BLaER1 treated with 17β-estradiol and CSF1 and Interleukin-3, amounts not matched to agents 10 nM and 100 nM (cell line): ENCODE results near the gene DDX39A.

ENCODE experiments used
- H3K27ac ChIP-seq, 11 experiments: shearing (Covaris generic); formaldehyde crosslinking; 2 replicates each; pipeline ENCODE4 v1.8.1; 2022
- H3K27me3 ChIP-seq, 11 experiments: shearing (Covaris generic); formaldehyde crosslinking; 2 replicates each; pipeline ENCODE4 v1.8.1; 2022
- H3K36me3 ChIP-seq, 11 experiments: shearing (Covaris generic); formaldehyde crosslinking; 2 replicates each; pipeline ENCODE4 v1.8.1; 2022
- H3K4me1 ChIP-seq, 10 experiments: shearing (Covaris generic); formaldehyde crosslinking; 2 replicates each; pipeline ENCODE4 v1.8.1; 2022
- H3K4me2 ChIP-seq, 11 experiments: shearing (Covaris generic); formaldehyde crosslinking; 2 replicates each; pipeline ENCODE4 v1.8.1; 2022
- H3K4me3 ChIP-seq, 10 experiments: shearing (Covaris generic); formaldehyde crosslinking; 2 replicates each; pipeline ENCODE4 v1.8.1; 2022
- H3K9ac ChIP-seq, 11 experiments: shearing (Covaris generic); formaldehyde crosslinking; 2 replicates each; pipeline ENCODE4 v1.8.1; 2022
- H3K9me3 ChIP-seq, 11 experiments: shearing (Covaris generic); formaldehyde crosslinking; replicated peaks in 1 of 11; 2 replicates each; pipeline ENCODE4 v1.8.1; 2022
- H4K20me1 ChIP-seq, 11 experiments: shearing (Covaris generic); formaldehyde crosslinking; 2 replicates each; pipeline ENCODE4 v1.8.1; 2022
- Cebpa-rat ChIP-seq, 11 experiments: shearing (Covaris generic); IDR thresholded peaks; 2 replicates each; pipeline ENCODE4 v1.8.1; 2022

Gene DDX39A

DNA sequence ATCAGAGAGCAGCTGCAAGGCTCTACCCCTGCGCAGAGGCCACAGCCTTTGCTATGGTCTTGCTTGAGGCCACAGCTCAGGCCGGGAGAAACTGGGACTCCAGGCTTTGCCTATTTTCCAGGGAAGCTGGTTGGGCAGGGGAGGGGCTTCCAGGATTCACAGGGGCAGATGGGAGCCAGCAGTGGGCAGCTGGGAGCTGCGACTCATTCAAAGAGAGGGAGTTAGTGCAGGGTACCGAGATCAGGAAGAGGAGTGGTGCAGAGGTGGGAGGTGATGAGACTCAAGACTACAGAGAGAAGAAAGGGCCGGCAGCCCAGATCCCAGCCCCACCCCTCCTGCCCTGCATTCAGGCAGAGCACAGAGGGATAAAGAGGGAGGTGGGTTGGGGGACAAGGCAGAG, 25.8 kb downstream of the DDX39A start:
- no peak overlapping the region; a peak in 1 of 22 replicates for H3K27ac ChIP-seq
- H3K4me3 ChIP-seq: no peak overlapping the region
- no peaks in the 10 kb centered on the region for H3K27me3 ChIP-seq
- peaks cover 61 to 77% (median 71%) of the 10 kb centered on the region in 11 experiments for H3K36me3 ChIP-seq
- no peak overlapping the region for H3K4me2 ChIP-seq
- no peaks in the 10 kb centered on the region for H3K9me3 ChIP-seq
- 0 out of 22 replicates have a peak overlapping the region, but pooled peaks of 1 of the 11 experiments have one; percentile 18 for H3K9ac ChIP-seq
- peaks cover 0 to 26% (median 0%) of the 10 kb centered on the region in 11 experiments; a peak in 4 of 22 replicates for H4K20me1 ChIP-seq
- no peak for TF ChIP-seq Cebpa-rat (IDR thresholded peaks at IDR 0.05)
- peaks cover 5 to 17% (median 10%) of the 10 kb centered on the region in 10 experiments; a peak in 19 of 20 replicates for H3K4me1 ChIP-seq

DNA sequence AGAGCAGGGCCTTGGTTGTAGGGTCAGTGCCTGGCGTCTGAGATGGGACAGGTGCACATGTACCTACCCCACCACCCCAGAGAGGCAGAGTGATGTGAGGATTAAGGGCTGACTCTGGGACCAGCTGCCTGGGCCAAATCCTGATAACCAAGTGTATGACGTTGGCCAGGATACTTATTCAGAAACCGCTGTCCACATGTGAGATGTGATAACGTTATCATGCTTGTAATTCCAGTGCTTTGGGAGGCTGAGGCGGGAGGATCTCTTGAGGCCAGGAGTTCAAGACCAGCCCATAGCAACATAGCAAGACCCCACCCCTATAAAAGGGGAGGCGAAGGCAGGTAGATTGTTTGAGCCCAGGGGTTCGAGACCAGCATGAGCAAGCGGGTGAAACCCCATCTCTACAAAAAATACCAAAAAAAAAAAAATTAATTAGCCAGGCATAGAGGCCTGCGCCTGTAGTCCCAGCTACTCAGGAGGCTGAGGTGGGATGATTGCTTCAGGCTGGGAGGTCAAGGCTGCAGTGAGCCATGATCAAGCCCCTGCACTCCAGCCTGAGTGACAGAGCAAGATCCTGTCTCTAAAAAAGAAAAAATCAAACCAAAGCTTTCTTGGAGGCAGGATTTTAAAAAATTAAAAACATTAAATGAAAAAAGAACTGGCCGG, 27.9 kb downstream of the DDX39A start:
- Histone ChIP-seq H3K4me1 (peaks cover 13 to 36% (median 26%) of the 10 kb centered on the region in 10 experiments; a peak in 19 of 20 replicates), H3K36me3 (peaks cover 56 to 75% (median 65%) of the 10 kb centered on the region in 11 experiments), H4K20me1 (peaks cover 0 to 24% (median 0%) of the 10 kb centered on the region in 11 experiments; a peak in 4 of 22 replicates), H3K4me2 (no peak overlapping the region), H3K27ac (no peak overlapping the region), H3K27me3 (no peaks in the 10 kb centered on the region), H3K9ac (no peak overlapping the region), H3K9me3 (no peaks in the 10 kb centered on the region), H3K4me3 (no peak overlapping the region)
- no peak for TF ChIP-seq Cebpa-rat (IDR thresholded peaks at IDR 0.05)

DNA sequence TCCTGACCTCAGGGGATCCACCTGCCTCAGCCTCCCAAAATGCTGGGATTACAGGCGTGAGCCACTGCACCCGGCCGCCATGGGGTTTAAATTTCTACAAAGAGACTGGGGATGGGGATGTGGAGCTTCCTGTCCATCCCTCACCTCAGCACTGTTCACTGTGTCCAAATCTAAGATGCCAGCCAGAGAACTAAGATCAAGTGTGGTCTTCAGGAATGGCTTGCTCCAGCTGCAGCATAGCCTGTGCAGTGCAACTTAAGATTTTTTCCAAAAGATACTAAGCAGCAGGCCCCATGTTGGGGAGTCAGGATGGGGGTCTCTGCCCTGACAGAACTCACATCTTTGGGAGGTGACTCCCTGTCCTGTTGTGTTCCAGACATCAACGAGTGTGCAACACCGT, 28.6 kb downstream of the DDX39A start:
- Histone ChIP-seq H3K9ac (no peak overlapping the region), H3K27me3 (no peaks in the 10 kb centered on the region), H3K9me3 (no peaks in the 10 kb centered on the region), H3K27ac (no peak overlapping the region), H3K4me1 (peaks cover 21 to 43% (median 34%) of the 10 kb centered on the region in 10 experiments), H3K4me3 (no peak overlapping the region), H4K20me1 (peaks cover 0 to 17% (median 0%) of the 10 kb centered on the region in 11 experiments; a peak in 3 of 22 replicates), H3K36me3 (peaks cover 49 to 68% (median 57%) of the 10 kb centered on the region in 11 experiments), H3K4me2 (no peak overlapping the region)
- TF ChIP-seq Cebpa-rat (IDR thresholded peaks at IDR 0.05): no peak

DNA sequence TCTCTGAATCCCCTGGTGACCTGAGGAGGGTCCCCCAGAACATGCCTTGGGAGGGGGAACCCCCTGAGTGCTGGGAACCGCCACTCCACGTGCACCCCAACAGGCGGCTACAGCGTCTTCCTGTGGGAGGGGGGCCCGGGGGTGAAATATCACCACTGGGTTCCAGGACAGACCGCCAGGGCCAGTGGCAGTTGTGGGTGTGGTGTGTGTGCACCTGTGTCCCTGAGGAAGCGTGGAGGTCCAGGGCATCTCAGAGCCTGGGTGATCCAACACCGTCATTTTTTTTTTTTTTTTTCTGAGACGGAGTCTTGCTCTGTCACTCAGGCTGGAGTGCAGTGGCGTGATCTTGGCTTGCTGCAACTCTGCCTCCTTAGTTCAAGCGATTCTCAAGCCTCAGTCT, 33.6 kb downstream of the DDX39A start:
- H3K4me3 ChIP-seq: peak overlapping the region in 6 of 10 experiments; percentile 17 to 84 (median 58); a peak in 7 of 20 replicates
- H3K36me3 ChIP-seq: peaks cover 3 to 17% (median 10%) of the 10 kb centered on the region in 11 experiments
- no peaks in the 10 kb centered on the region for H3K27me3 ChIP-seq
- peak overlapping the region; percentile 33 to 90 (median 83); a peak in 20 of 22 replicates for H3K9ac ChIP-seq
- H3K27ac ChIP-seq: peak overlapping the region in 10 of 11 experiments; percentile 56 to 94 (median 87); a peak in 19 of 22 replicates
- H3K9me3 ChIP-seq: no peaks in the 10 kb centered on the region
- TF ChIP-seq Cebpa-rat (IDR thresholded peaks at IDR 0.05): no peak
- H3K4me2 ChIP-seq: peak overlapping the region; percentile 83 to 97 (median 96)
- no peaks in the 10 kb centered on the region; a peak in 1 of 22 replicates for H4K20me1 ChIP-seq
- H3K4me1 ChIP-seq: peaks cover 66 to 84% (median 77%) of the 10 kb centered on the region in 10 experiments

DNA sequence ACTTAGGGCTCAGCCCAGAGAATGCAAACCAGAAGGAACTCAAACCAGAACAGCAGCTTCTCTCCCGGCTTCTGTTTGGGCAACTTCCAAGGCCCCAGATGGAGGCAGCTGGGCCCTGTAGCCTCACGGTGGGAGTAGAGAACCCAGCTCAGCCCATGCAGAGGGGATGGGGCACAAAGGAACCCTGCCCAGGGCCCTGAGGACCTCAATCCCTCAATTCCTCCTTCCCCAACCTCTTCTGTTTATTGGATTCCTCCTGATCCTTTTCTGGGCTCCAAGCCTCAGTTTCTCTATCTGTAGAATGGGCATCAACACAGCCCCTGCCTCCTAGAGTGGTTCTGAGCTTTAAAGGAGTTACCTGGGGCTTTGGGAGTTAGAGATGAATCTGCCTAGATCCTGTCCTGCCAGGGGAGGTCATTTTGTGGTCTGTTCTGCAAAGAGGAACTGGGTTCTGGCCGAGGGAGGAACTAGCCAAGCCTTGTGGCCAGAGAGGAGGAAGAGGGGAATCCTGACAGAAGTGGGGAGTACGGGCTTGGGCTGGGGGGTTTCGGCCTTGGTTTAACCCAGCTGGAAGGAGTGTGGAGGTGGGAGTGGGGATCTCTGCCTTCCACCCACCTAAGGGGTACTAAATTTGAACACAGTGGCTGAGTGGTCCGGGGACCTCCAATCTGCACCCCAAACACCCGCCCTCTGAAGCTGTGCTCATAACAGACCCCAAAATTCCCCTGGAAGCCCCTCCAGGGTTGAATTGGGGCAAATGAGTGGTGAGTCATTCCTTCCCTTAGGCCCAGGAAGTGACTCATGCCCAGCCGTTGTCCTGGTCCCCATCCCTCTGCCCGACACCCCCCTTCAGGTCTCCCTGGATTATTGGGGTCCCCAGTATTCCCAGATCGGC, 35.2 kb downstream of the DDX39A start:
- peak overlapping the region; percentile 83 to 97 (median 96) for H3K4me2 ChIP-seq
- H3K36me3 ChIP-seq: peaks cover 0 to 12% (median 6%) of the 10 kb centered on the region in 11 experiments; a peak in 11 of 22 replicates
- TF ChIP-seq Cebpa-rat (IDR thresholded peaks at IDR 0.05): no peak
- H3K4me1 ChIP-seq: peaks cover 82 to 98% (median 89%) of the 10 kb centered on the region in 10 experiments
- peak overlapping the region; percentile 66 to 90 (median 83) for H3K9ac ChIP-seq
- no peaks in the 10 kb centered on the region; a peak in 1 of 22 replicates for H4K20me1 ChIP-seq
- H3K4me3 ChIP-seq: peak overlapping the region; percentile 11 to 84 (median 74); a peak in 19 of 20 replicates
- peak overlapping the region; percentile 70 to 94 (median 87) for H3K27ac ChIP-seq
- H3K27me3 ChIP-seq: no peaks in the 10 kb centered on the region
- no peaks in the 10 kb centered on the region for H3K9me3 ChIP-seq

DNA sequence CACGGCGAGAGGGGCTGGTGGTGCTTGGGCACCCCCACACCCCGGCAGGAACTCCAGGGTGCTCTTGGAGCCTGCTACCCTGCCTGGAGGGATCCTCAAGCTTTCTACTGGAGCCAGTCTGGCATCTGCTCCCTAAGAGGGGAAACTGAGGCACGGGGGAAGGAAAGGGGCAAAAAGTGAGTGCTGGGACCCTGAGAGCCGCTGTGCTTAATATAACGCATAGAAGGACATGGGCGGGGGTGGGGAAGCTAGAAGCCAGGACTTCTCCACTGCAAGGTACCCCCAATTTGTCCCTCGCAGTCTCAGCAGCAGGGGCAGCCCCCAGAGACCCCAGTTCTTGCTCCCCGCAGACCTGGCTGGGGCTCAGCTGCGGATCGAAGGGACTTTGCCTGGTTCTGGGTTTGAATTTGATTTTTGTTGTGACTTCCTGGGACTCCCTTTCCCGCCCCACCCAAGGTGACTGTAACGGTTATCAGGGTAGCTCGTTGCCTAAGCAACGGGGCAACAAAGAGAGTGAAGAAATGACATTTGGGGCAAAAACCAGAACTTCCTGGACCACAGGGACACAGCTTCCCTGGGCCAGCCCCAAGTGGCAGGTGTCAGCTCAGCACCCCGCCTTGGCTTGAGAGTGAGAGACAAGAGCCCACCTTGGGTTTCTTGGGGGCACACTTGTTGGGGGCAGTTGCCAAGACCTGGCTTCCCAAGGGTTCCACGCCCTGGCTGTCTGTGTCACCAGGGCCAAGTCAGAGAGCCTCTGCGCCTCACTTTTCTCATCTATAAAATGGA, 37.3 kb downstream of the DDX39A start:
- Histone ChIP-seq H3K4me2 (peak overlapping the region; percentile 83 to 97 (median 96)), H3K4me3 (peak overlapping the region; percentile 69 to 84 (median 80)), H3K4me1 (peaks cover 76 to 89% (median 84%) of the 10 kb centered on the region in 10 experiments), H3K27me3 (no peaks in the 10 kb centered on the region), H3K27ac (peak overlapping the region; percentile 63 to 94 (median 87)), H3K36me3 (peaks cover 0 to 5% (median 2%) of the 10 kb centered on the region in 11 experiments; a peak in 10 of 22 replicates), H4K20me1 (no peaks in the 10 kb centered on the region; a peak in 1 of 22 replicates), H3K9ac (peak overlapping the region; percentile 80 to 90 (median 86)), H3K9me3 (no peaks in the 10 kb centered on the region)
- TF ChIP-seq Cebpa-rat (IDR thresholded peaks at IDR 0.05): no peak

DNA sequence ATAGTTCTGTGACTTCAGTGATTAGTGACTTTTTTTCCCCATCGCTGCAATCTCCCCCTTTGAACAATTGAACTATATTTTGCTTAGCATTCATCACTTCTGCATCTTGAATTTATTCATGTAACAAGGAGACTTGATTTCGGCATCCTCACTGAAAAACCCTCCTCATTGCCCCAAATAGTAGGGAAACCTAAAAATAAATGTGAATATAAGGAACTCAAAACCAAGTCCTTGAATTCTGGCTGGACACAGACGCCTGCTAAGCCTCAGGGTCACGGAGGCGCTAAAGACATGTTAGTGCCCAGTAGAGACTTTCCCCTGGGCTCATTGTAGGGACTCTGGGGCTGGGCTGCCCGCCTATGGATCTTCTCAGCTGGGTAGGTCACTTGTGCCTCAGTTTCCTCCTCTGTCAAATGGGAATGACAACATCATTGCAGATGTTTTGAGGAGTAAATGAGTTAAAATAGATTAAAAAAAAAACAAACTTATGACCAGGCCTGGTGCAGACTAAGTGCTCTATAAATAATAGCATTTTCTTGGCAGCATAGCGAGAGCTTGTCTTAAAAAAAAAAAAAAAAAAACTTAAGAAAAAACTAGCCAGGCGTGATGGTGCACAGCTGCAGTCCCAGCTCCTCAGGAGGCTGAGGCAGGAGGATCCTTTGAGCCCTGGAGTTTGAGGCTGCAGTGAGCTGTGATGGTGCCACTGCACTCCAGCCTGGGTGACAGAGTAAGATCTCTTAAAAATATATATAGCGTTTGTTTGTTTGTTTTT, 39.7 kb downstream of the DDX39A start:
- no peaks in the 10 kb centered on the region for H3K27me3 ChIP-seq
- H3K9ac ChIP-seq: peak overlapping the region in 3 of 11 experiments; percentile 4 to 23 (median 18); a peak in 3 of 22 replicates
- no peaks in the 10 kb centered on the region for H3K9me3 ChIP-seq
- H3K4me1 ChIP-seq: peaks cover 68 to 85% (median 81%) of the 10 kb centered on the region in 10 experiments
- H3K4me2 ChIP-seq: peak overlapping the region; percentile 16 to 97 (median 90)
- TF ChIP-seq Cebpa-rat (IDR thresholded peaks at IDR 0.05): no peak
- H3K36me3 ChIP-seq: no peaks in the 10 kb centered on the region
- peak overlapping the region in 3 of 11 experiments; percentile 3 to 25 (median 20); a peak in 3 of 22 replicates for H3K27ac ChIP-seq
- H4K20me1 ChIP-seq: no peaks in the 10 kb centered on the region
- no peak overlapping the region for H3K4me3 ChIP-seq
